ENCODE results near the gene CUL2.
"Not testable (repeated sequence)": the region's sequence is repeated elsewhere in the genome, so short reads cannot be mapped to it uniquely, and the experiment has no call there.

CUL2 gene

GRCh38 chr10:35079763-35080162, 10.4 kb downstream of the CUL2 start:
- no peak for DNase-seq (ENCODE audit: low spot score)

GRCh38 chr10:35079265-35079664, 10.9 kb downstream of the CUL2 start:
- DNase-seq (ENCODE audit: low spot score) = no peak

- no peak for DNase-seq (ENCODE audit: low spot score)
These were observed 14.9 kb downstream of the CUL2 start for GRCh38 chr10:35075228-35075627.

GRCh38 chr10:35074266-35074665, 15.9 kb downstream of the CUL2 start:
- no peak for DNase-seq (ENCODE audit: low spot score)

- DNase-seq (ENCODE audit: low spot score) = no peak
These were observed 19.6 kb downstream of the CUL2 start for GRCh38 chr10:35070521-35070920.

- no peak for DNase-seq (ENCODE audit: low spot score)
These were observed 26.2 kb downstream of the CUL2 start for GRCh38 chr10:35063837-35064454.

GRCh38 chr10:35059481-35059880, 30.7 kb downstream of the CUL2 start:
- DNase-seq (ENCODE audit: low spot score) = no peak

- no peak for DNase-seq (ENCODE audit: low spot score)
These were observed 31.5 kb downstream of the CUL2 start for GRCh38 chr10:35058686-35059085.

GRCh38 chr10:35058134-35058533, 32.0 kb downstream of the CUL2 start:
- DNase-seq (ENCODE audit: low spot score) = peak; percentile 13

- no peak for DNase-seq (ENCODE audit: low spot score)
These were observed 33.5 kb downstream of the CUL2 start for GRCh38 chr10:35056686-35057085.

- DNase-seq (ENCODE audit: low spot score) = no peak
These were observed 34.0 kb downstream of the CUL2 start for GRCh38 chr10:35056133-35056532.

GRCh38 chr10:35050568-35050967, 39.6 kb downstream of the CUL2 start:
- no peak for DNase-seq (ENCODE audit: low spot score)

- DNase-seq (ENCODE audit: low spot score) = no peak
These were observed 44.1 kb downstream of the CUL2 start for GRCh38 chr10:35046074-35046473.

- DNase-seq (ENCODE audit: low spot score) = not testable (repeated sequence)
These were observed 44.9 kb downstream of the CUL2 start for GRCh38 chr10:35045275-35045674.

GRCh38 chr10:35043796-35044344, 46.3 kb downstream of the CUL2 start:
- no peak for DNase-seq (ENCODE audit: low spot score)

GRCh38 chr10:35042783-35043182, 47.4 kb downstream of the CUL2 start:
- peak; percentile 4 for DNase-seq (ENCODE audit: low spot score)

GRCh38 chr10:35041502-35041879, 48.6 kb downstream of the CUL2 start:
- DNase-seq (ENCODE audit: low spot score) = no peak

- no peak for DNase-seq (ENCODE audit: low spot score)
These were observed 49.2 kb downstream of the CUL2 start for GRCh38 chr10:35040760-35041501.

- DNase-seq (ENCODE audit: low spot score) = no peak
These were observed 53.0 kb downstream of the CUL2 start for GRCh38 chr10:35037104-35037503.

GRCh38 chr10:35035606-35036005, 54.5 kb downstream of the CUL2 start:
- no peak for DNase-seq (ENCODE audit: low spot score)

- DNase-seq (ENCODE audit: low spot score) = peak; percentile 10
These were observed 62.6 kb downstream of the CUL2 start for GRCh38 chr10:35027567-35027966.

GRCh38 chr10:35025916-35026315, 64.2 kb downstream of the CUL2 start:
- no peak for DNase-seq (ENCODE audit: low spot score)

- DNase-seq (ENCODE audit: low spot score) = no peak
These were observed 69.7 kb downstream of the CUL2 start for GRCh38 chr10:35020481-35020880.

All from SW480 (cell line).